Measurements from ENCODE around the gene ABCC3.

ABCC3 gene

DNA sequence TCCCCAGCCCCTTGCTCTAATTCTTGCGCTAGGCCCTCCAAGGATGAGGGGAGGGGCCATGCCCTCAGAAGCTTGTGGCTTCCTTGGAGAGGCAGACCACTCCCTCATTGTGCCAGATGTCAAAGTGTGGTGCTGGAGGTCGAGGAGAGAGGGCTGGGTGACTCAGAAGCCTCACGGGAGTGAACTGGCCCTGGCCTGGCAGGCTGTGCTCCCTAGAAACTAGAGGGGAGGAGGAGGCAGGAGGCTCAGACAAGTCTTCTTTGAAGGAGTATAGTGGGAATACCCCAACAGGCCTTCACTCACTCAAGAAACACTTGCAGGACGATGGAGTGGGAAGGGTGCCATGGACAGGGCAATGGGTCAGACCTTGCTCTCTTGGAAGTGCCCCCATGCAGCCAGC is 54.6 kb downstream of the ABCC3 start:
- TF ChIP-seq, protein P1, sequence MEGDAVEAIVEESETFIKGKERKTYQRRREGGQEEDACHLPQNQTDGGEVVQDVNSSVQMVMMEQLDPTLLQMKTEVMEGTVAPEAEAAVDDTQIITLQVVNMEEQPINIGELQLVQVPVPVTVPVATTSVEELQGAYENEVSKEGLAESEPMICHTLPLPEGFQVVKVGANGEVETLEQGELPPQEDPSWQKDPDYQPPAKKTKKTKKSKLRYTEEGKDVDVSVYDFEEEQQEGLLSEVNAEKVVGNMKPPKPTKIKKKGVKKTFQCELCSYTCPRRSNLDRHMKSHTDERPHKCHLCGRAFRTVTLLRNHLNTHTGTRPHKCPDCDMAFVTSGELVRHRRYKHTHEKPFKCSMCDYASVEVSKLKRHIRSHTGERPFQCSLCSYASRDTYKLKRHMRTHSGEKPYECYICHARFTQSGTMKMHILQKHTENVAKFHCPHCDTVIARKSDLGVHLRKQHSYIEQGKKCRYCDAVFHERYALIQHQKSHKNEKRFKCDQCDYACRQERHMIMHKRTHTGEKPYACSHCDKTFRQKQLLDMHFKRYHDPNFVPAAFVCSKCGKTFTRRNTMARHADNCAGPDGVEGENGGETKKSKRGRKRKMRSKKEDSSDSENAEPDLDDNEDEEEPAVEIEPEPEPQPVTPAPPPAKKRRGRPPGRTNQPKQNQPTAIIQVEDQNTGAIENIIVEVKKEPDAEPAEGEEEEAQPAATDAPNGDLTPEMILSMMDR (IDR thresholded peaks at IDR 0.05; ENCODE audit: insufficient read depth, low read depth, low read length, missing control alignments) = no peak
- DNase-seq (ENCODE audit: low read depth) = no peak
- no peak overlapping the region for H3K4me3 ChIP-seq (ENCODE audit: low read length)

DNA sequence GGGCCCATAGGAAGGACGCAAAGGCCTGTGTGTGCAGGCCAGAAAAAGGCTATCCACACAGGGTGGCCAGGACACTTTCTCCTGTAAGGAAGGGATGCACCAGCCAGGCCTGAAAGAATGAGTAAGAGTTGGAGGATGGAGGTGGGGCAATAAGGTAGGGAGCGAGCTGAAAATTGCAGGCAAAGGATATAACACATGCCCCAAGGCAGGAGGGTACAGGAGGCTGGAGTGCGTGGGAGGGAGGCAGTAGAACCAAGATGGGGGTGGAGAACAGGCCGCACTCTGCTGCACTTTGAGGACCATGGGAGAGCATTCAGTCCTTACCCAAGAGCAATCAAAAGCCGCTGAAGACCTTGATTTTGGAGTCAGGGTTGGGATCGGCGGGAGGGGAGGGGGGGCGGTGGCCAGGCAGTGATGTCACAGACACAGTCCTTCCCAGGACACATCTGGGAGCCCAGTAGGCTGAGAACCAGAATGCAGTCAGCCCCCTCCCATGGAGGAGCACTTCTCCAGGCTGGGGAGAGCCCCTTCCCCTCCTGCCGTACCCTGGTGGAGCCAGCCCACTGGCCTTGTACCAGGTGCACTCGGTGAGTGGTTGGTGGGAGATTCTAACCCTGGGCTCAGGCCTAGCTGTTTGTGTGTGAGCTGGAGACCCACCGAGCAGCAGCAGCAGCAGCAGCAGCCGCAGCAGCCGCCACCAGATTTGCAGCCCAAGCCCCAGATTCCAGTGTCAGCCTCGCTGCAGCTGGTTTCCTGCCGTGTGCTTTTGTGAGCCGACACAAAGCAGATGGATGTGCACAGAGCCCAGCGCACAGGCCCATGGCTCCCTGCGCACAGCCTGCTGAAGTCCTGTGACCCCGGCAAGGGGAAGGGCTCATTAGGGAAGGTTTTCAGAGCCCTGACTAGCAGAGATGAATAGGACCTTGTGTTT is 55.5 kb downstream of the ABCC3 start:
- TF ChIP-seq, protein P1 (IDR thresholded peaks at IDR 0.05; ENCODE audit: insufficient read depth, low read depth, low read length, missing control alignments) = no peak
- no peak overlapping the region for H3K4me3 ChIP-seq (ENCODE audit: low read length)
- peak; percentile 53 for DNase-seq (ENCODE audit: low read depth)

DNA sequence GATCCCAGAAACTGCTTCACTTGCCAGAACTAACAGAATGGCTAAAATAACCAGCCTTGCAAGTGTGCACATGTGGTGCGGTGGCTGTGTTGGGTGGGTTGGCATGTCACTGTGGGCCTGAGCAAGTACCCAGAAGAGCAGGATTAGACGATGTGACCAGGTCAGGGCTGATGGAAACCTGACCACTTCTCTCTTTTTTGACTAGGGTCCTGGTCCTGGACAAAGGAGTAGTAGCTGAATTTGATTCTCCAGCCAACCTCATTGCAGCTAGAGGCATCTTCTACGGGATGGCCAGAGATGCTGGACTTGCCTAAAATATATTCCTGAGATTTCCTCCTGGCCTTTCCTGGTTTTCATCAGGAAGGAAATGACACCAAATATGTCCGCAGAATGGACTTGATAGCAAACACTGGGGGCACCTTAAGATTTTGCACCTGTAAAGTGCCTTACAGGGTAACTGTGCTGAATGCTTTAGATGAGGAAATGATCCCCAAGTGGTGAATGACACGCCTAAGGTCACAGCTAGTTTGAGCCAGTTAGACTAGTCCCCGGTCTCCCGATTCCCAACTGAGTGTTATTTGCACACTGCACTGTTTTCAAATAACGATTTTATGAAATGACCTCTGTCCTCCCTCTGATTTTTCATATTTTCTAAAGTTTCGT is 56.3 kb downstream of the ABCC3 start:
- TF ChIP-seq, protein P1 (IDR thresholded peaks at IDR 0.05; ENCODE audit: insufficient read depth, low read depth, low read length, missing control alignments) = no peak
- no peak for DNase-seq (ENCODE audit: low read depth)
- H3K4me3 ChIP-seq (ENCODE audit: low read length) = no peak overlapping the region

DNA sequence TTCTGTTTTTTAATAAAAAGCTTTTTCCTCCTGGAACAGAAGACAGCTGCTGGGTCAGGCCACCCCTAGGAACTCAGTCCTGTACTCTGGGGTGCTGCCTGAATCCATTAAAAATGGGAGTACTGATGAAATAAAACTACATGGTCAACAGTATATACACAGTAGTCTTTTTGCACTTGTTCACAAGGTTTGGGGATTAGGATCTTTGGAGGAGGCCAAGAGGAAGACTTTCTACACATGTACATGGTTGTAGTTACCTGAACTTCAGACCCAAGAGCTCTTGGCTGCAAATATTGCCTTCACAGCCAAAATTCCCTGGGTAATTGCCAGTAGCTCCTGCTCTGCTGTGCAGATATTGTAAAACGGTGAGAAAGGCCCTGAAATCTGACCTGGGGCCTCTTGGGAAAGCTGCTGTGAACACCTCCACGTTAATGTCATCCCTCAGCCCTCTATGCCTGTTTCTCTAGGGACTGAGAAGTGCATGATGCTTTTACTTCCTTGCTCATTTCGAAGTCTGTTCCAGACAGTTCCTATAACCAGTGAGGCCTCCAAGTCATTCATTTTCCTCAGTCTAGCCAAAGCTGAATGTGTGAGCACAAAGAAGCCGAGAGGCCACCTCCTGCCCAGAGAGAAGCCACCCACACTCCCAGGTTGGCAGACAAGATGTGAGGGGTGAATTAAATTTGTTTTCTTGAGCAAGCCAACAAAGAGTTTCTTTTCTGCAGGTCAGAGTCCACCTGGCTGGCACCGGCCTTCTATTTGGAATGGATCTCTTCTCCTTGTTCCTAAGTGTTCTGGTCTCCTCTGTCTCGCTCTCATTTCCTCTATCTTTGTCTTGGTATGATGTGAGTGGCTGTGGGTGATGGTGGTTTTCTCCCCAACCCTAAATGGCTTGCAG is 57.1 kb downstream of the ABCC3 start:
- no peak for DNase-seq (ENCODE audit: low read depth)
- TF ChIP-seq, protein P1 (IDR thresholded peaks at IDR 0.05; ENCODE audit: insufficient read depth, low read depth, low read length, missing control alignments) = no peak
- H3K4me3 ChIP-seq (ENCODE audit: low read length) = no peak overlapping the region

DNA sequence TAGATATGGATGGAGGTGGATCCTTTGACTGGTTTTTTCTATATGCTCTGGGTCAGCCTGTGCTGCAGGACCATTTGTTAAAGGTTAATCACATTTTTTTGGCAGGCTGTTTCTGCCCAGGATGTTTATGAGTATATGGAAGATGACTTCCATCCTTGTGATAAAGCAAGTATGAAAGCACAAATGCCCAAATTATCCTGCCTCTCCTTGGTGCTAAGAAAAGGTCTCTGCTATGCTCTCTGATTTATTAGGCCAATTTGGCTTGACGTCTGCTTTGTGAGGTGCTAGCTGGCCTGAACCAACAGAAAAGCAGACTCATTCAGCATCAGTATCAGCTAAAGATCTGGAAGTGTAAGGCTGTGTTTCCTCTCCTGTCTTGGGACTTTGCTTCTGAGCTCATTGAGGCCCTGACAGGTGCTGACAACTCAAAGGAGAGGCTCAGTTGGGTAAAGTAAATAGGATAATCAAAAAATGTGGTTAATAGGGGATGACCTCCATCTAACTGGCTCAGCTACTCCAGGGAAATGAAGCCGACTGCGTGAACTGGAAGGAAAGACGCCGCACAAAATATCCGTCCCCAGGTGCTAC is 57.9 kb downstream of the ABCC3 start:
- no peak for DNase-seq (ENCODE audit: low read depth)
- H3K4me3 ChIP-seq (ENCODE audit: low read length) = no peak overlapping the region

More for the DNA sequence above, 57.9 kb downstream of the ABCC3 start:
- TF ChIP-seq, protein P1 (IDR thresholded peaks at IDR 0.05; ENCODE audit: insufficient read depth, low read depth, low read length, missing control alignments) = no peak
